Type B pancreatic cell (in vitro differentiated cells): ENCODE results near the gene SYNDIG1L. TPM values are rescaled to one million over a fixed set of nuclear protein-coding genes. Genes with fewer than 3 reads are reported as not detected.

Experiments used
- DNase-seq: peaks from one replicate; pipeline ENCODE4 v3.0.0; 2021; ENCODE audit warnings: mixed read lengths; ENCODE audit not compliant: unreplicated experiment; ENCODE audit errors: extremely low spot score
- H3K27ac Mint-ChIP-seq: 2 replicates; pipeline ENCODE4 v1.8.0; 2021; ENCODE audit warnings: mild to moderate bottlenecking, mixed read lengths
- H3K27me3 Mint-ChIP-seq: 2 replicates; pipeline ENCODE4 v1.8.0; 2021; ENCODE audit warnings: mixed read lengths
- H3K36me3 Mint-ChIP-seq: 2 replicates; pipeline ENCODE4 v1.8.0; 2021; ENCODE audit warnings: mixed read lengths
- H3K4me1 Mint-ChIP-seq: one replicate; pipeline ENCODE4 v1.8.0; 2021; ENCODE audit warnings: mixed read lengths; ENCODE audit not compliant: unreplicated experiment
- H3K4me3 Mint-ChIP-seq: 2 replicates; pipeline ENCODE4 v1.8.0; 2021; ENCODE audit warnings: mild to moderate bottlenecking, mixed read lengths
- H3K9me3 Mint-ChIP-seq: 2 replicates; pipeline ENCODE4 v1.8.0; 2021; ENCODE audit warnings: mixed read lengths
- total RNA-seq: library from RNA; stranded (reverse); gene quantifications from 2 replicates; pipeline ENCODE4 v1.2.1, GENCODE V29; 2021; ENCODE audit warnings: low replicate concordance
- TF ChIP-seq, protein P1 (sequence below): fragments of 200-600 bp; sonication (generic); conservative IDR thresholded peaks from 2 replicates; pipeline ENCODE4 v1.5.0; 2021; ENCODE audit warnings: antibody characterized with exemption, mild to moderate bottlenecking

SYNDIG1L gene
- total RNA-seq, 1 donor from 2014 or later = 0.36 TPM

- peaks cover 12% of the 10 kb centered on the region for H3K4me1 Mint-ChIP-seq
- H3K27ac Mint-ChIP-seq = no peak overlapping the region
- no peak overlapping the region for H3K4me3 Mint-ChIP-seq
- no peaks in the 10 kb centered on the region for H3K9me3 Mint-ChIP-seq
- TF ChIP-seq, protein P1, sequence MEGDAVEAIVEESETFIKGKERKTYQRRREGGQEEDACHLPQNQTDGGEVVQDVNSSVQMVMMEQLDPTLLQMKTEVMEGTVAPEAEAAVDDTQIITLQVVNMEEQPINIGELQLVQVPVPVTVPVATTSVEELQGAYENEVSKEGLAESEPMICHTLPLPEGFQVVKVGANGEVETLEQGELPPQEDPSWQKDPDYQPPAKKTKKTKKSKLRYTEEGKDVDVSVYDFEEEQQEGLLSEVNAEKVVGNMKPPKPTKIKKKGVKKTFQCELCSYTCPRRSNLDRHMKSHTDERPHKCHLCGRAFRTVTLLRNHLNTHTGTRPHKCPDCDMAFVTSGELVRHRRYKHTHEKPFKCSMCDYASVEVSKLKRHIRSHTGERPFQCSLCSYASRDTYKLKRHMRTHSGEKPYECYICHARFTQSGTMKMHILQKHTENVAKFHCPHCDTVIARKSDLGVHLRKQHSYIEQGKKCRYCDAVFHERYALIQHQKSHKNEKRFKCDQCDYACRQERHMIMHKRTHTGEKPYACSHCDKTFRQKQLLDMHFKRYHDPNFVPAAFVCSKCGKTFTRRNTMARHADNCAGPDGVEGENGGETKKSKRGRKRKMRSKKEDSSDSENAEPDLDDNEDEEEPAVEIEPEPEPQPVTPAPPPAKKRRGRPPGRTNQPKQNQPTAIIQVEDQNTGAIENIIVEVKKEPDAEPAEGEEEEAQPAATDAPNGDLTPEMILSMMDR = no peak
- no peak for DNase-seq
- peaks cover 16% of the 10 kb centered on the region for H3K27me3 Mint-ChIP-seq
- H3K36me3 Mint-ChIP-seq = no peaks in the 10 kb centered on the region
These were observed 11.5 kb downstream of the SYNDIG1L start for GRCh38 chr14:74414403-74415114.

GRCh38 chr14:74413627-74414026, 12.4 kb downstream of the SYNDIG1L start:
- peaks cover 16% of the 10 kb centered on the region for H3K27me3 Mint-ChIP-seq
- TF ChIP-seq, protein P1 = no peak
- H3K4me3 Mint-ChIP-seq = no peak overlapping the region
- DNase-seq = no peak
- H3K36me3 Mint-ChIP-seq = no peaks in the 10 kb centered on the region
- H3K27ac Mint-ChIP-seq = no peak overlapping the region
- H3K4me1 Mint-ChIP-seq = peaks cover 12% of the 10 kb centered on the region
- H3K9me3 Mint-ChIP-seq = no peaks in the 10 kb centered on the region

DNA sequence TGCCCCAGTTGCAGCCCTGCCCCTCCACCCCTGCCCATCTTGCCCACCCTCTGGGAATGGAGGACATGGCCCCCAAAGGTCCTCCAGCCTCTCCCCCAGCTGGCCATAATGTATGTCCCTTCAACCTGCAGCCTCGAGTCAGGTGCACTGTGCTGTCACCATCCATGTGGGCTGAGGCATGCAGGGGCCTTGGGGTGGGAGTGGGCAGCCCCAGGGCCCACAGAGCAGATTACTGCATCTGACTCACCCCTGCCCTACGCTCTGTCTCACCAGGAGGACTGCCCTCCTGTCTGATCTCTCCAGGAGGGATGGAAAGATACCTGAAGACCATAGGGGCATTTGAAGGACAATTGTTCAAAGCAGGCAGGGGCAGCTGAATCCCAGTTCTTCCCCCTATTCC, 13.3 kb downstream of the SYNDIG1L start:
- Mint-ChIP-seq H3K36me3 (no peaks in the 10 kb centered on the region), H3K27me3 (peaks cover 16% of the 10 kb centered on the region), H3K4me1 (peaks cover 12% of the 10 kb centered on the region), H3K9me3 (no peaks in the 10 kb centered on the region), H3K27ac (no peak overlapping the region), H3K4me3 (no peak overlapping the region)
- DNase-seq = no peak
- TF ChIP-seq, protein P1 = no peak

DNA sequence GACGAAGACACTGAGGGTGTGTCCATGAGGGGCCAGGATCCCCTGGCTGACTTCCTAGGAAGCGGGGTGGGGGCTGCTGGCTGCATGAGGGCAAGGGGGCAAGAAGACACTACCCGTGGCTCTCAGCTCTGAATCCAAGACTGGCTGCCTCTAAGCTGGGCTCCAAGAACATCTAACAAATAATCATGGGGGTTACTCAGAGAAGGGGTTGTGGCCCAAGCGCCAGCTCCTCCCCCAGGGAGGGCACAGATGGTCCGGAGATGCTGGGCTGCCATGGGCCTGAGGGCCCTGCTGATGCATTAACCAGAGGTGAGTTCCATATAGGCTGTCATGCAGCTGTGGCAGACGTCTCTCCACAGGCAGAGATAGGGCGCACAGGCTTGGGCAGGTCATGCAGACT, 14.3 kb downstream of the SYNDIG1L start:
- DNase-seq = no peak
- Mint-ChIP-seq H3K36me3 (no peaks in the 10 kb centered on the region), H3K9me3 (no peaks in the 10 kb centered on the region), H3K4me3 (no peak overlapping the region), H3K27me3 (peaks cover 16% of the 10 kb centered on the region), H3K4me1 (peaks cover 12% of the 10 kb centered on the region), H3K27ac (no peak overlapping the region)
- TF ChIP-seq, protein P1 = no peak

DNA sequence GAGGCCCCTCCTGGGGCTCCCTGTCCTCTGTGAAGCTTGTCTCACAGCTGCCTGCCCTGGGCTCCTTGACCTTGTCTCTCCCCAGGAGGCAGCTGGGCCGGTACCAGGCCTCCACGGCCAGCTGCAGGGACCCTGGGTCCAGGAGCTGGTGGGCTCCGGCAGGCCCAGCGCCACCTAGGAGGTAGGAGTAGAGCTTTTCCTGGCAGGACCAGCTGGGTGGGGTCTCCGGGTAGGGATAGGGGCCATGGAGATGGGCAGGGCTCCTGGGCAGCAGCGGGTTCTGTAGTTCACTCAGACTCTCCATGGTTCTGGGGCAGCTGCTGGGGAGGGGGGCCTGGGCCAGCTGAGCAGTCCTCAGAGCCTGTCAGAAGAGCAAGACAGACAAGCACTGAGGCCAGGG, 16.6 kb downstream of the SYNDIG1L start:
- Mint-ChIP-seq H3K27me3 (peaks cover 16% of the 10 kb centered on the region), H3K36me3 (no peaks in the 10 kb centered on the region), H3K4me3 (no peak overlapping the region), H3K27ac (no peak overlapping the region), H3K9me3 (no peaks in the 10 kb centered on the region), H3K4me1 (peaks cover 8% of the 10 kb centered on the region)
- DNase-seq = no peak
- TF ChIP-seq, protein P1 = no peak
